Measurements from ENCODE around the gene C19orf25.
A peak's percentile ranks its signal among the peaks of the same experiment; 100 is the strongest.

The C19orf25 gene

GRCh38 chr19:1508507-1508856, 29.5 kb upstream of the C19orf25 start:
- TF ChIP-seq CTCF (conservative IDR thresholded peaks at IDR 0.05; ENCODE audit: low read depth): no peak
- ChIA-PET POLR2A (ENCODE audit: low non-redundant PET) (interaction anchor here (0.5 kb wide), 1 partner anchor 45 kb away, joined by 3 read pairs; no protein-coding TSS in a partner anchor), CTCF (no interaction called here)
- DNase-seq (ENCODE audit: low spot score): no peak
- peak overlapping the region; percentile 90 for H3K27ac ChIP-seq

- CTCF ChIA-PET: no interaction called here
- H3K27ac ChIP-seq: peak overlapping the region; percentile 90
- TF ChIP-seq CTCF (conservative IDR thresholded peaks at IDR 0.05; ENCODE audit: low read depth): no peak
- DNase-seq (ENCODE audit: low spot score): peak; percentile 100
- POLR2A ChIA-PET (ENCODE audit: low non-redundant PET): interaction anchor here (0.5 kb wide), 1 partner anchor 45 kb away, joined by 3 read pairs; no protein-coding TSS in a partner anchor
Measured at GRCh38 chr19:1507763-1508506, 28.9 kb upstream of the C19orf25 start.

GRCh38 chr19:1507192-1507660, 28.2 kb upstream of the C19orf25 start:
- CTCF ChIA-PET: no interaction called here
- no peak for TF ChIP-seq CTCF (conservative IDR thresholded peaks at IDR 0.05; ENCODE audit: low read depth)
- POLR2A ChIA-PET (ENCODE audit: low non-redundant PET): no interaction called here
- DNase-seq (ENCODE audit: low spot score): no peak
- H3K27ac ChIP-seq: peak overlapping the region; percentile 90

- peak overlapping the region; percentile 90 for H3K27ac ChIP-seq
- ChIA-PET CTCF (interaction anchor here (0.6 kb wide), 1 partner anchor 27 kb away, joined by 3 read pairs; no protein-coding TSS in a partner anchor), POLR2A (ENCODE audit: low non-redundant PET) (interaction anchor here (0.6 kb wide), 1 partner anchor 9 kb away, joined by 3 read pairs; no protein-coding TSS in a partner anchor)
- DNase-seq (ENCODE audit: low spot score): no peak
- TF ChIP-seq CTCF (conservative IDR thresholded peaks at IDR 0.05; ENCODE audit: low read depth): no peak
Measured at GRCh38 chr19:1505991-1506881, 27.2 kb upstream of the C19orf25 start.

- no peak overlapping the region for H3K27ac ChIP-seq
- ChIA-PET POLR2A (ENCODE audit: low non-redundant PET) (no interaction called here), CTCF (interaction anchor here (0.7 to 1.1 kb wide), 2 partner anchors 41 to 196 kb away, joined by 3 read pairs; no protein-coding TSS in a partner anchor)
- DNase-seq (ENCODE audit: low spot score): no peak
- TF ChIP-seq CTCF (conservative IDR thresholded peaks at IDR 0.05; ENCODE audit: low read depth): no peak
Measured at GRCh38 chr19:1505012-1505411, 26.0 kb upstream of the C19orf25 start.
